Measurements from ENCODE around the gene WWC2.

WWC2 gene

GRCh38 chr4:183211533-183211932 is 112.5 kb downstream of the WWC2 start:
- no peak for DNase-seq

GRCh38 chr4:183213996-183214395 is 114.9 kb downstream of the WWC2 start:
- DNase-seq: no peak

- no peak for DNase-seq
Measured at GRCh38 chr4:183214912-183215488, 115.9 kb downstream of the WWC2 start.

GRCh38 chr4:183220236-183220635 is 121.2 kb downstream of the WWC2 start:
- no peak for DNase-seq

- DNase-seq: no peak
Measured at GRCh38 chr4:183223053-183223452, 124.0 kb downstream of the WWC2 start.

- DNase-seq: no peak
Measured at GRCh38 chr4:183229397-183229796, 130.3 kb downstream of the WWC2 start.

GRCh38 chr4:183240581-183241321 is 141.7 kb downstream of the WWC2 start:
- no peak for DNase-seq

GRCh38 chr4:183241322-183241640 is 142.2 kb downstream of the WWC2 start:
- no peak for DNase-seq

- no peak for DNase-seq
Measured at GRCh38 chr4:183241721-183242151, 142.7 kb downstream of the WWC2 start.

- no peak for DNase-seq
Measured at GRCh38 chr4:183242291-183242690, 143.2 kb downstream of the WWC2 start.

- DNase-seq: no peak
Measured at GRCh38 chr4:183244019-183244418, 145.0 kb downstream of the WWC2 start.

GRCh38 chr4:183244506-183244905 is 145.4 kb downstream of the WWC2 start:
- DNase-seq: no peak

GRCh38 chr4:183248201-183248600 is 149.1 kb downstream of the WWC2 start:
- no peak for DNase-seq

- DNase-seq: peak in 2 of 6 experiments; percentile 8 to 10
Measured at GRCh38 chr4:183249854-183250253, 150.8 kb downstream of the WWC2 start.

- no peak for DNase-seq
Measured at GRCh38 chr4:183250831-183251230, 151.8 kb downstream of the WWC2 start.

- DNase-seq: no peak
Measured at GRCh38 chr4:183252959-183253358, 153.9 kb downstream of the WWC2 start.

GRCh38 chr4:183253451-183253850 is 154.4 kb downstream of the WWC2 start:
- no peak for DNase-seq

GRCh38 chr4:183254162-183254561 is 155.1 kb downstream of the WWC2 start:
- DNase-seq: no peak

GRCh38 chr4:183255487-183255886 is 156.4 kb downstream of the WWC2 start:
- DNase-seq: no peak

GRCh38 chr4:183256343-183256742 is 157.3 kb downstream of the WWC2 start:
- no peak for DNase-seq

- DNase-seq: peak in 4 of 6 experiments; percentile 2 to 11 (median 8)
Measured at GRCh38 chr4:183256756-183257385, 157.8 kb downstream of the WWC2 start.

- no peak for DNase-seq
Measured at GRCh38 chr4:183257808-183258207, 158.8 kb downstream of the WWC2 start.

GRCh38 chr4:183260491-183261151 is 161.6 kb downstream of the WWC2 start:
- DNase-seq: no peak

All from stimulated activated naive CD4-positive, alpha-beta T cell (primary cell).